PFSK-1 (cell line): Measurements from ENCODE around the gene FUT7.
A peak's percentile ranks its signal among the peaks of the same experiment; 100 is the strongest.

ENCODE experiments used
- FOXP2 ChIP-seq: optimal IDR thresholded peaks from 2 replicates; pipeline ENCODE3; 2011; ENCODE audit warnings: borderline replicate concordance, control low read depth, inconsistent platforms; ENCODE audit not compliant: insufficient read depth; ENCODE audit errors: extremely low read length, extremely low read depth
- POLR2AphosphoS5 ChIP-seq: IDR thresholded peaks from 2 replicates; pipeline ENCODE4 v1.6.1; 2012; ENCODE audit warnings: low read depth, mild to moderate bottlenecking, control low read depth, low read length, moderate library complexity
- REST ChIP-seq, 2 experiments: IDR thresholded peaks; 2 replicates each; pipeline versions ENCODE4 v1.6.1 to v1.8.0; 2011 to 2012; ENCODE audit warnings: low read depth in 2 of 2, low read length in 2 of 2, control low read depth in 1 of 2, inconsistent platforms in 1 of 2, mild to moderate bottlenecking in 1 of 2, moderate library complexity in 1 of 2; ENCODE audit not compliant: insufficient read depth in 1 of 2
- SIN3A ChIP-seq: IDR thresholded peaks from 2 replicates; pipeline ENCODE4 v1.6.1; 2012; ENCODE audit warnings: mild to moderate bottlenecking, low read length, moderate library complexity, borderline replicate concordance; ENCODE audit not compliant: insufficient read depth
- TAF1 ChIP-seq: IDR thresholded peaks from 2 replicates; pipeline ENCODE4 v1.6.1; 2012; ENCODE audit warnings: low read length, control low read depth, borderline replicate concordance; ENCODE audit not compliant: insufficient read depth

The FUT7 gene

GRCh38 chr9:136994888-136995230 is 37.0 kb downstream of the FUT7 start:
- no peak for TF ChIP-seq SIN3A
- no peak for TF ChIP-seq FOXP2
- TF ChIP-seq REST (IDR thresholded peaks at IDR 0.05; ENCODE audit: insufficient read depth in 1 of 2, low read depth in 2 of 2, low read length in 2 of 2) = no peak
- no peak for TF ChIP-seq TAF1
- no peak for TF ChIP-seq POLR2AphosphoS5

- TF ChIP-seq SIN3A = no peak
- TF ChIP-seq TAF1 = no peak
- no peak for TF ChIP-seq REST (IDR thresholded peaks at IDR 0.05; ENCODE audit: insufficient read depth in 1 of 2, low read depth in 2 of 2, low read length in 2 of 2)
- TF ChIP-seq FOXP2 = no peak
- TF ChIP-seq POLR2AphosphoS5 = no peak
Observed at GRCh38 chr9:136994180-136994887, 37.6 kb downstream of the FUT7 start.

GRCh38 chr9:136992819-136993369 is 39.0 kb downstream of the FUT7 start:
- TF ChIP-seq FOXP2 (no peak), REST (IDR thresholded peaks at IDR 0.05; ENCODE audit: insufficient read depth in 1 of 2, low read depth in 2 of 2, low read length in 2 of 2) (no peak), SIN3A (no peak), POLR2AphosphoS5 (no peak), TAF1 (no peak)

GRCh38 chr9:136991993-136992818 is 39.7 kb downstream of the FUT7 start, which contains the start of gene PAXX:
Gene PAXX, plus strand, starts transcription at chr9:136992422. Its CDS starts 22 bp downstream, at chr9:136992444.
- TF ChIP-seq POLR2AphosphoS5 = peak; percentile 61; the same call in 1 of the 2 replicates
- no peak for TF ChIP-seq REST (IDR thresholded peaks at IDR 0.05; ENCODE audit: insufficient read depth in 1 of 2, low read depth in 2 of 2, low read length in 2 of 2)
